GM08714 (cell line): Measurements from ENCODE around the gene BCKDHA.
A peak's percentile ranks its signal among the peaks of the same experiment; 100 is the strongest.
"Not testable (repeated sequence)": the region's sequence is repeated elsewhere in the genome, so short reads cannot be mapped to it uniquely, and the experiment has no call there.

Experiments used
- H3K4me3 ChIP-seq: fragments of 200-500 bp; sonication (Bioruptor generic); 2 replicates; pipeline ENCODE4 v1.5.1; 2014; ENCODE audit warnings: mild to moderate bottlenecking, low read length, inconsistent platforms
- ZNF274 ChIP-seq: IDR thresholded peaks from 2 replicates; pipeline ENCODE4 v1.6.1; 2012; ENCODE audit warnings: mild to moderate bottlenecking, low read depth, low read length

BCKDHA gene

DNA sequence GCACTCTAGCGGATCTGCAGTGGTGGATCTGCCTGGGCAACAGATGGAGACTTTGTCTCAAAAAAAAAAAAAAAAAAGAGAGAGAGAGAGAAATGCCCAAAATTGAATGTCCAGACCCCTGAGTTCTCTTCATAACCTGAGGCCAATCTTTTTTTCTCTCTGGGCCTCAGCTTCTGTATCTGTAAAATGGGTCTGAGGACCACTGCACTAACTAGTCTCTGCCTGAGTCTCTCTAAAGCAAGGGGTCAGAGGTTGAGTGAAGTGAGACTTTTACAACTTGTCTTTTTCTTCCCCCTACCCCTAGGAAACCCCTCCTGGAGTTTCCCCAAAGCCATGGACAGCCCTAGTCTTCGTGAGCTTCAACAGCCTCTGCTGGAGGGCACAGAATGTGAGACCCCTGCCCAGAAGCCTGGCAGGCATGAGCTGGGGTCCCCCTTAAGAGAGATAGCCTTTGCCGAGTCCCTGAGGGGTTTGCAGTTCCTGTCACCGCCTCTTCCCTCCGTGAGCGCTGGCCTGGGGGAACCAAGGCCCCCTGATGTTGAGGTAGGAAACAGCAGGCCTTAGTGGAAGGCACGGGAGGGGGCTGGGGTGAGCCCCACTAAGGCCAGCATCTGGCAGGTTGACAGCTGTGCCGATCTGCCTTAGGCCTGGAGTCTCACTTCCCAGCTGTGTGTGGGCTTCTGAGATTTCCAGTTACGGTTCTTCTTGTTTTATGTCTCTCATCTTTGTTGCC, 19.5 kb upstream of the BCKDHA start:
- no peak for TF ChIP-seq ZNF274
- H3K4me3 ChIP-seq: no peak overlapping the region

- H3K4me3 ChIP-seq: not testable (repeated sequence)
Observed at GRCh38 chr19:41381536-41381935, 16.1 kb upstream of the BCKDHA start.

DNA sequence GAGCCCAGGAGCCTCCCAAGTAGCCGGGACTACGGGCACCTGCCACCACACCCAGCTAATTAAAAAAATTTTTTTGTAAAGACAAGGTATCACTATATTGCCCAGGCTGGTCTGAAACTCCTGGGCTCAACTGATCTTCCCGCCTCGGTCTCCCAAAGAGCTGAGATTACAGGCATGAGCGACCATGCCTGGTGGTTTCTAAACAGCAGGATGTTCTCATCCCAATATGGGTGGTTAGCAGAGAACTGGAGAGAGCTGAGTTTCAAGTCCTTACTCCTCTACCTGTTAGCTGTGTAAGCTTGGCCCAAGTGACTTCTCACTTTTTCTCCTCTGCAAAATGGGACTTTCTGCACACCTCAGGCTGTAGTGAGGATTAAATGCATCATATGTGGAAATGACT, 13.3 kb upstream of the BCKDHA start:
- no peak overlapping the region for H3K4me3 ChIP-seq
- TF ChIP-seq ZNF274: no peak

DNA sequence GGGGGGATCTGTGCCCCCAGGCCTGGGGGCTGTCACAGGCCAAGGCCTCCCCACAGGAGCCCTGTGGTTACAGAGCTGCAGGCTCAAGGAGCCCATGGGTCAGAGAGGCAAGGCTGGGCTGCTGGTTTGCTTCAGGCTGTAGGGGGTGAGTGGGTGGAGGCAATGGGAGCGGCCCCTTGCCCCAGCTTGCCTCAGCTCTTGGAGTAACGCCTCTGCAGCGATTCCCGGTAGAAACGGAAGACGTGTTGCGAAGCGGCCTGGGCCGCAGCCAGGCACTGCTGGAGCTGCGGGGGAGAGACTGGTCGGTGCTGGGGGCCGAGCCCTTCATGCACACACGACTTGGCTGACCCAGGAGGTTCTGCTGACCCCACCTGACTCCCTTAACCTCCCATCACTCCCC, 11.2 kb upstream of the BCKDHA start:
- no peak for TF ChIP-seq ZNF274
- no peak overlapping the region for H3K4me3 ChIP-seq

GRCh38 chr19:41391618-41392017, 6.0 kb upstream of the BCKDHA start:
- TF ChIP-seq ZNF274: no peak
- H3K4me3 ChIP-seq: no peak overlapping the region

DNA sequence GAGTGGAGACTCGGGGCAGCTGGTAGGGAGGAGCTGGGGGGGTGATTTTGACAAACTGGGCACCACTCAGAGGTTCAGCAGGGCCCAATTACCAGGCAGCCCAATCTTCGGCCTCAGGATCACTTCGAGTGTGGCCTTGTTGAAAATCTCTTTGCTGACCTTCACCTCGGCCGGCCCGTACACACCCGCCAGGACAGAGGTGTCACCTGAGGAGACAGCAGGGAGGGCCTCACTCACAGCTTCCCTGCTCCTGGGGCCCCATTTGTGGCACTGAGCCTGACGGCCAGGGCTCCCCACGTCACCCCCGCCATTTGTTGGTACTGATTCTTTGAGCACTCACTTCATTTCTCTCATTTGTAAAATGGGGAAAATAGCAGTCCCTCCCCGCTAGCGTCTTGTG, 4.8 kb upstream of the BCKDHA start:
- no peak for TF ChIP-seq ZNF274
- no peak overlapping the region for H3K4me3 ChIP-seq

GRCh38 chr19:41395355-41395754, 2.3 kb upstream of the BCKDHA start:
- no peak for TF ChIP-seq ZNF274
- no peak overlapping the region for H3K4me3 ChIP-seq

DNA sequence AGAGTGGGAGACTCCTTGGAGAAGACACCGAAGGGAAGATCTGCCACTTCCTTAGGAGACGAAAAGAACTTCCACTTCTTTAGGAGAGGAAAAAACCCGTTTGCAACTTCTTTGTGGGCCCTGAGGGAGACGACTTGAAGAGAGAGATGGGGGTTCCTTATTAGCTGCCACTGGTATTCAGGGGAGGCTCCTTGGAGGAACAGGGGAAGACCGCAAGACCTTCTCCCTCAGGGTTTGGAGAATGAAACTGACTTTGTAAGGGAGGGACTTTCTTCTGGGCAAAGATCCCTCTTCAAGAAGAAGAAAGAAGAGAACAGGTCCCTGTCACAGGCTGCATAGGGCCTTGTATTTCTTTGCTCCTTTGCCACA, 416 bp downstream of the BCKDHA start:
- no peak for TF ChIP-seq ZNF274
- H3K4me3 ChIP-seq: peak overlapping the region; percentile 99

GRCh38 chr19:41398598-41398997, 980 bp downstream of the BCKDHA start:
- H3K4me3 ChIP-seq: peak overlapping the region; percentile 99
- TF ChIP-seq ZNF274: no peak

GRCh38 chr19:41399091-41399490, 1.5 kb downstream of the BCKDHA start:
- TF ChIP-seq ZNF274: no peak
- peak overlapping the region; percentile 99; the same call in 1 of the 2 replicates for H3K4me3 ChIP-seq

DNA sequence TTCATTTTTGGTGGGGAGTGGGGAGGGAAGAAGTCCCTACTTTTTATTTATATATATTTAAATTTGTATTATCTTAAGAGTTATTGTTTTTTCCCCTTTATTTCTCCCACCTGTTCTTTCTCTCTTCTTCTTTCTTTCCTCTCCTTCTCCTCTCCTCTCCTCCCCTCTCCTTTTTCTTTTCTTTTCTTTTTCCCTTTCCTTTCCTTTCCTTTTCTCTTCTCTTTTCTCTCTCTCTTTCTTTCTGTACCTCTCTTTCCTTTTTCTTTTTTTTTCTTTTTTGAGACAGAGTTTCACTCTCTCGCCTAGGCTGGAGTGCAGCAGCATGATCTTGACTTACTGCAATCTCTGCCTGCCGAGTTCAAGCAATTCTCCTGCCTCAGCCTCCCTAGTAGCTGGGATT, 1.9 kb downstream of the BCKDHA start:
- TF ChIP-seq ZNF274: no peak
- no peak overlapping the region for H3K4me3 ChIP-seq

DNA sequence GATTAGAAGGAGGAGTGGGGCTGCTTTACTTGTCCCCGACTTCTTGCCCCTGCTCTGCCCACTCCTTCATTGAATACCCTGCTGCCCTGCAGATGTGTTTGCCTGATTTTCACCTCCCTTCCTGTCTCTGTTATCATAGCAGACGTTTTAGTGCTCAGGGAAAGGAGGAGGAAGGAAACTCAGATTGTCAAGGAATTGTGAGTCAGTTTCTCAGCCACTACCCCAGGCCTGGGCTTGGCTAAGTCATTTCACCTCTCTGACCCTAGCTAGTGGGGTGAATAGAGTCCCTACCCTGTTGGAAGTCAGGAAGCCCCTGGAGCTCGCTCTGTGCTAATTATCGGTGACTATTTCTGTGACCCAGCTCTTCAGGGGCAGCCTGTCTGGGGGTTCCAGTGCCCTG, 3.9 kb downstream of the BCKDHA start:
- no peak overlapping the region for H3K4me3 ChIP-seq
- TF ChIP-seq ZNF274: no peak

DNA sequence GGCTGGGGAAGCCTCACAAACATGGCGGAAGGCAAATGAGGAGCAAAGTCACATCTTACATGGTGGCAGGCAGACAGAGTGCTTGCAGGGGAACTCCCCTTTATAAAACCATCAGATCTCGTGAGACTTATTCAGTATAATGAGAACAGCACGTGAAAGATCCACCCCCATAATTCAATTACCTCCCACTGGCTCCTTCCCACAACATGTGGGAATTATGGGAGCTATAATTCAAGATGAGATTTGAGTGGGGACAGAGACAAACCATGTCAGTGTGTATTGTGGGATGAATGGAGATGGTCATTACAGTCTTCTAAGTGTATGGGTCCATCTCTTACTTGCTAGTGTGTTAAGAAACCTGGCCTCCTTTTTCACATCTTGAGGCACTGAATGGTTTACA, 4.4 kb downstream of the BCKDHA start:
- no peak for TF ChIP-seq ZNF274
- no peak overlapping the region for H3K4me3 ChIP-seq

DNA sequence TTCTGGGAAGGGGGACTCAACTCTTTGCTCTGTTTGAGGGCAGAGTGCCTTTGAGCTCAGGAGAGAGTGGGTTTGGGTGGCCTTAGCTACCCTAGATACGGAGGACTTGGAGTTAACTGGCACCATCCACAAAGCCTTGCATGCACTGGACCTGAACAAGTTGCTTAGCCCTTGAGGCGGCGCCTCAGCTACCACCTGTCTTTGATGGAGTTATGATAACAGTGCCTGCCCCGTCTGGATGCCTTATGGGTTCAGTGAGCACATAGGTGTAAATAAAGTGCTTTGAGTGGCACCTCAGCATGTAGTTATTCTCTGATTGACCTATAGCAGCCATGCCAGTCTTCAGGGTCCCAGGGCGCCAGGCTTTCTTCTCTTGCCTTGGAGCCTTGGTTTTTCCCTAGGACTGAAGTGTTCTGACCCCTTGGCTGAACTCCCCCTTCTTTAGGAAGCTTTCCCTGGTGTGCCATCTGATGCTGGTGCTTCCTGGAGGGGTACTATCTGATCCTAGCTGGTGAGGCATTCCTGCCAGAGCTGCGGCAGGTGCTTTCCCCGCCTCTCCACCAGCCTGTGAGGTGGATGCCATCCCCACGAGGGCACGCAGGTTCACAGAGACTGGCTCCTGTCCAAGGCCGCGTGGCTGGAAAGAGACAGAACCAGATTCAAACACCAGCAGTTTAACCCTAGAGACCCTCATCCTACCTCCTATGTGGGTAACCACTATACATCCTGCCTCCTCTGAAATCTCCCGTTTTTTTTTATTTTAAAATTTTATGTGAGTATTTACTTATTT, 5.8 kb downstream of the BCKDHA start:
- no peak overlapping the region for H3K4me3 ChIP-seq

GRCh38 chr19:41405776-41406175, 8.2 kb downstream of the BCKDHA start:
- no peak overlapping the region for H3K4me3 ChIP-seq
- TF ChIP-seq ZNF274: no peak

More for the DNA sequence above, 5.8 kb downstream of the BCKDHA start:
- no peak for TF ChIP-seq ZNF274
